ENCODE measurements around the gene RPUSD1.

- TF ChIP-seq, protein P1, sequence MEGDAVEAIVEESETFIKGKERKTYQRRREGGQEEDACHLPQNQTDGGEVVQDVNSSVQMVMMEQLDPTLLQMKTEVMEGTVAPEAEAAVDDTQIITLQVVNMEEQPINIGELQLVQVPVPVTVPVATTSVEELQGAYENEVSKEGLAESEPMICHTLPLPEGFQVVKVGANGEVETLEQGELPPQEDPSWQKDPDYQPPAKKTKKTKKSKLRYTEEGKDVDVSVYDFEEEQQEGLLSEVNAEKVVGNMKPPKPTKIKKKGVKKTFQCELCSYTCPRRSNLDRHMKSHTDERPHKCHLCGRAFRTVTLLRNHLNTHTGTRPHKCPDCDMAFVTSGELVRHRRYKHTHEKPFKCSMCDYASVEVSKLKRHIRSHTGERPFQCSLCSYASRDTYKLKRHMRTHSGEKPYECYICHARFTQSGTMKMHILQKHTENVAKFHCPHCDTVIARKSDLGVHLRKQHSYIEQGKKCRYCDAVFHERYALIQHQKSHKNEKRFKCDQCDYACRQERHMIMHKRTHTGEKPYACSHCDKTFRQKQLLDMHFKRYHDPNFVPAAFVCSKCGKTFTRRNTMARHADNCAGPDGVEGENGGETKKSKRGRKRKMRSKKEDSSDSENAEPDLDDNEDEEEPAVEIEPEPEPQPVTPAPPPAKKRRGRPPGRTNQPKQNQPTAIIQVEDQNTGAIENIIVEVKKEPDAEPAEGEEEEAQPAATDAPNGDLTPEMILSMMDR (IDR thresholded peaks at IDR 0.05) = no peak
- no peak for TF ChIP-seq POLR2A (IDR thresholded peaks at IDR 0.05)
- TF ChIP-seq EP300 (IDR thresholded peaks at IDR 0.05) = no peak
Observed at GRCh38 chr16:782766-783403, 5.3 kb downstream of the RPUSD1 start.
